RCC 7860 (cell line): ENCODE results near the gene DSN1.
A peak's percentile ranks its signal among the peaks of the same experiment; 100 is the strongest.

Experiments
- DNase-seq: peaks from one replicate; pipeline ENCODE4 v3.0.0-alpha.2; 2015; ENCODE audit warnings: low spot score
- FAIRE-seq: peaks from 2 replicates; lab custom pipeline; 2012; peaks lifted over from hg19 to GRCh38; lab: Jason Lieb, UNC

Gene DSN1

DNA sequence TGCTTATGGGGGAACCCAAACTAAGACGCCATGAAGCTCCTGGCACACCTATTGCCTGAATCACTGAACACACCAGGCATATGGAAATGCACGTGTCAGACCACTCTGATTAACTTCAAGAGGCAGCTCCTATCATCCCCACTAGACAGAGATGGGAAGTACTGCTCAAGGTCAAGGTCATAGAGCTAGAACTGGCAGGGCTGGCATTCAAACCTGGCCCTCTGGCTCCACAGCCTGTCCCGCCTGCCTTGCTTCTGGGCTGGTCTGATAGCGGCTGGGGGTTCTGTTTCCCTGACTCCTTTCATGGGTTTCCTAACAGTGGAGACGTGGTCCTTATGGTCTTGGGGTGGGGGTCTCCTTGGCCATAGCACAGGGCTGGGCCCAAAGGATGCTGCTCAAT, 22.6 kb upstream of the DSN1 start:
- DNase-seq (no peak), FAIRE-seq (no peak)

DNA sequence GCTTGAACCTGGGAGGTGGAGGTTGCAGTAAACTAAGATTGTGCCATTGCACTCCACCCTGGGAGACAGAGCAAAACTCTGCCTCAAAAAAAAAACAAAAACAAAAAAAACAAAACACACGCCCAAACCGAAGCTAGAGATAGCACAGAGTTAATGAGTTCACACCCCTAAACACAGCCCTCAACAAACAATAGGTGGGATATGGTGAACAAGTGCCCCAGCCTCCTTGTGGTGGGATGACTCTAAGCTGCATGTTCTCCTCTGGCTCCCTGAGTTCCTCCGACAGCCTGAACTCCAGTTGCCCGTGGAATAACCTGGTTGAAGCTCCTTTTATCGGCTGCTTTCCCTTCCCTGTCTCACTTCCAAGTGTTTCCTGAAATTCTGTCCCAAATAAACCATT, 22.1 kb upstream of the DSN1 start:
- DNase-seq (no peak), FAIRE-seq (no peak)

DNA sequence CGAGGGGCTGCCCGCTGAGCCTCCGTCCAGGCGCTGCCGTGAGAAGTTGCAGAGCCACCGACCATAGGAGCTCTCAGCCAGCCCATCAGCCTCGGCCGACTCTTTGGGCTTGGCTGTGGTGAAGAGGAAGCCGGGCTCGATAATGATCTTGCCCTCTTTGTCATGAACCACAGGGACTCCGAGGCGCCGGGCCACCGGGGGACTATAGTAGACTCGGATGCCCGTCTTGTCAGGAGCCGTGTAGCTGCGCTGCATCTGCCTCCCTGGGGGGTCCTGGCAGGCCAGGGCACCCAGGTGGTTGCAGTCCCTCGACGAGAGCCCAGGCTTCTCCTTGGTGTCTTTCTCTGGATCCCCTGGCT, 20.5 kb upstream of the DSN1 start:
- DNase-seq (no peak), FAIRE-seq (no peak)

DNA sequence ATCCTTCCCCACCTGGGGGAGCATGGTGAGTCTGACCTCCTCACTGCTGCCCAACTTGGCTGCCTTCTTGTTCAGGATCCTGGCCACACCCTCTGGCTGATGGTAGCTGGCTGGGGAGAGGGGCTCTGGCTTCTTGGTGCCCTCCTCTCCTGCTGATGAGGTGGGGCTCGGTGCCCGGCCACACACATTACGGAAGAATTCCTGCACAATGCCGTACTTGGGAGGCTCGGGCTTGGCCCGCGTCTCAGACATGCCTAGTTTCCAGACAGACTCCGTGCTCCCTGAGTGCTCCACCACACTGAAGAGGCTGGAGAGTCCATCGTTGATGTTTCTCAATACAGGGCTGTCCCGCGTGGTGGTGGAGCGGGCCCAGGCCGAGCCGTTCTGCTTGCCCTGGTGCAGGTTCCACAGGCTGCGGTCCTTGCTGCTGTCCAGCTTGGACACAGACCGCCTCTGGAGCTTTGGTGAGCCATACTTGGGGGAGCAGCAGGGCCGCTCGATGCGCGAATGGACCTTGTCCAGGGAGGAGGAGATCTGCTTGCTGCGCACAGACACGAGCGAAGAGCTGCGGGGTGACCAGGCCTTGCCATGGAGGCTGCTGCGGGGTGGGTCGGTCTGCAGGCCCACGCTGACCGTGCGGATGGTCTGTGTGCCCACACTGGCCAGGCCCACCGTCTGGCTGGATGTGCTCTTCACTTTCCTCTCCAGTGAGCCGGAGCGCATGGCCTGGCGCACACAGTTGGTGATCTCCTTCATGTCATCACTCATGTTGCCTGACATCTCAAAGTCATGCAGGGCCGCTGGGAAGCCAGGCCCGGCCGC, 19.9 kb upstream of the DSN1 start:
- FAIRE-seq (no peak), DNase-seq (no peak)

GRCh38 chr20:36792422-36792821, 18.9 kb upstream of the DSN1 start:
- DNase-seq (peak; percentile 76), FAIRE-seq (peak; percentile 72)

DNA sequence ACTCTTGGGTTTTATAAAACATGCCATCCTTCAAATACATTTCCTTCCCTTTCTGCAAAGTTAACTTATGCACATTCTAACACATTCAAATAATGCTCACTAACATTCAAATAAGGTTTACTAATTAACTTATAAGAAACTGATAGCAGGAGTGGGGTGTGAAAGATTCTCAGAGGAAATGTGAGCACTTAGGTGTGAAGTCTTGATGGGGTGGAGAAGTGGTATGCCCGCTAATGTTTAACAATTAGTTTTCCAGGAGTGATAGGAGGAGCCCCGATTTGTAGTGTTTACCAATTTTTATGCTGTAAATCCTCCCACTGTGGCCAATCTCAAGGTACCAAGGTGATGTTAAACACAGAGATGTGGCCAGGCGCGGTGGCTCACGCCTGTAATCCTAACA, 18.3 kb upstream of the DSN1 start:
- no peak for DNase-seq
- FAIRE-seq: no peak

GRCh38 chr20:36786663-36787062, 13.1 kb upstream of the DSN1 start:
- no peak for DNase-seq
- no peak for FAIRE-seq

GRCh38 chr20:36786246-36786645, 12.7 kb upstream of the DSN1 start:
- FAIRE-seq (no peak), DNase-seq (no peak)

DNA sequence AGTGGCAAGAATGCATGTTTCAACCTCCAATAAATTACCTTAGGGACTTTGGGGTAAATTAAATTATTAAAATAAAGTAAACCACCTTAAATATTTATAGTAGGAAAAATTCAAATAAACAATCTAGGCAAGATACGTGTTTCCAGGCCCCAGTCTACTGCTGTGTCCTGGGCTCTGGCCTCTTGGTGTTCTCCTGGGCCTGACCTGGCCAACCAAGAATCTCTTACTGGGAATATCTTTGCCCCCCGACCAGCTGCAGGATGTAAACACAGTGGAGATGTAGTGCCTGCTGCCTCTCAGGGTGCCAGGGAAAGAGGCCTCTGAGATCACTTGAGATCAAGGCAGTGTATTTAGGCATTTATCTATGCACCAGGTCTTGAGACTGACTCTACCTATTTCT, 11.7 kb upstream of the DSN1 start:
- DNase-seq (no peak), FAIRE-seq (no peak)

DNA sequence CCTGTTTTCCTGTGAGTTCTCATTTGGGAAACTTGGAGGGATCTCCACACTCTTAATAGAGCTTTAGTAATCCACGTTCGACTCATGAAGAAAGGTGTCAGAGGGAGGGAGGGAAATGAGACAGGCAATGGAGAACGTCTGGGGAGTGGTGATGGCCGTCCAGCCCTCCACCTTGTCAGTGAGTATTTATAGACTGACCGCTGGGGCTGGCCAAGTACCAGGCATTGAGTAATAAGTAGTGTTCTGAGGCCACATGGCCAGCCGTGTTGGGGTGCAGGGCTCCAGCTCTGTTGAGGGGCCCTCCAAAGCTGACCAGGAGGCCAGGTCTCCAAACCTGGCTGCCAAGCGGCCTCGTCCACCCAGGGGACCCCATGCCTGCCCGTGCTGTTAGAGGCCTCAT, 11.3 kb upstream of the DSN1 start:
- FAIRE-seq: no peak

DNA sequence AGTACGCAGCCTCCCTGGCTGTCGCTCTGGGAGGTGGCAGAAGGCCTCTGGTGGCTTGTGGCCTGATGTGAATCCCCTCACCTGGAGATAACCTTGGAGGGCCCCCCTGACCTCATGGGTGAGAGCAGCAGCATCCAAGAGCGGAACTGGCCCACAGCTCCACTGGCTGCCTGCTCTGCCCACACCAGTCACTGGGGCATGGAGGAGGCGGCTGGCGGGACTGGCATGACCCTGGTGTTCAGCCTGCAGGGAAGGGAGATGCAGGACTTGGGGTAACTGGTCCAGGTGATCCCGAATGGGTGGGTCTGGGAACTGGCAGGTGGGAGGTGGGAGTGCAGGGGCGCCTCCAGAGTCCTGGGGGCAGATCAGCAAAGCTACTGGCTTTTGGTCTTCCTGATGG, 10.6 kb upstream of the DSN1 start:
- DNase-seq (no peak), FAIRE-seq (no peak)

More for the DNA sequence above, 11.3 kb upstream of the DSN1 start:
- no peak for DNase-seq

- FAIRE-seq (no peak), DNase-seq (no peak)
Measured at GRCh38 chr20:36779656-36780025, 6.1 kb upstream of the DSN1 start.

- FAIRE-seq (no peak), DNase-seq (no peak)
Measured at GRCh38 chr20:36778831-36779655, 5.5 kb upstream of the DSN1 start.

GRCh38 chr20:36777576-36777975, 4.0 kb upstream of the DSN1 start:
- no peak for DNase-seq
- FAIRE-seq: no peak

- DNase-seq (no peak), FAIRE-seq (no peak)
Measured at GRCh38 chr20:36777167-36777566, 3.6 kb upstream of the DSN1 start.

DNA sequence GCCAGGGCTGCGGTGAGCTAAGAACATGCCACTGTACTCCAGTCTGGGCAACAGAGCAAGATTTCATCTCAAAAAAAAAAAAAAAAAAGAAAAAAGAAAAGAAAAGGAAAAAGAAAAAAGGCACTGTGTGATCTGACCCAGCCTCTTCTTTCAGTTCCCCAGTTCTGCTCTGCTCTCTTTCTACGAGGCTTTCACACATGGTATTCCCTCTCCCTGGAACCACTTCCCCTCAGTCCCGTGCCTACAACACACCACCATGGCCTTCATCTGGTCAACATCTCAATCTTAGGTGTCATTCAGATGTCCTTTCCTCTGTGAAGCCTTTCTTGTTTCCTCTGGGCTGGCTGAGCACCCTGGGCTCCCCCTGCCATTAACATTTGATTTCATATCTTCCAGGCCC, 2.3 kb upstream of the DSN1 start:
- no peak for DNase-seq
- FAIRE-seq: no peak

- DNase-seq (no peak), FAIRE-seq (no peak)
Measured at GRCh38 chr20:36775196-36775595, 1.6 kb upstream of the DSN1 start.

GRCh38 chr20:36773107-36773596, 411 bp downstream of the DSN1 start:
- no peak for DNase-seq
- no peak for FAIRE-seq

DNA sequence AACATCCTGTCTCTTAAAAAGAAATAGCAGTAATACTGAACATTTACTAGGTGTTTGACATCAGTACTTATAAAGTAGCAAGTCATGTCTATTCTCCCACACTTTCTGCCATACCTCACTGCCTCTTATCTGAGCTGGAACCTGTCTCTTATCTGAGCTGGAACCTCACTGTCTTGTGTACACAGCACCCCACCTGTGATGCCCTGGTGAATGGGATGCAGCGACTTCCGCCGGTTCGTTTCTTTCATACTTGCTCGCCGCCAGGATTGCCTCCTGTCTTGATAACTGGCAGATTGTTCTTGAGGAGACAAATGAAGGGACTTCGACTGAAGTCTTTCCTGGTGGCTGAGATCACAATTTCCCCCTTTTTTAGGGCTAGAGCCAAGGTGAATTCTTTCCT, 2.9 kb downstream of the DSN1 start:
- DNase-seq (no peak), FAIRE-seq (no peak)

GRCh38 chr20:36768768-36769430, 4.7 kb downstream of the DSN1 start:
- FAIRE-seq: no peak
- no peak for DNase-seq

- DNase-seq (no peak), FAIRE-seq (no peak)
Measured at GRCh38 chr20:36761125-36761524, 12.4 kb downstream of the DSN1 start.

DNA sequence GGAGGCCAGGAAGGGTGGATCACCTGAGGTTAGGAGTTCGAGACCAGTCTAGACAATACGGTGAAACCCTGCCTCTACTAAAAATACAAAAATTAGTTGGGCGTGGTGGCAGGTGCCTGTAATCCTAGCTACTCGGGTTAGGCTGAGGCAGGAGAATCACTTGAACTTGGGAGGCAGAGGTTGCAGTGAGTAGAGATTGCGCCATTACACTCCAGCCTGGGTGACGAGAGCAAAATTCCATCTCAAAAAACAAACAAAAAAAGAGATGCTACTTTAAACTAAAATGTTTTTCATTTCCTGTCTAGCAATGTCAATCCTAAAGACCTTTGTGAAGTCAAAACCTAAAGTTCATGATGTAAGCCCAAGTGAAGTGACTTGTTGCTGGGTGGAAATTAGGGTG, 12.9 kb downstream of the DSN1 start:
- no peak for FAIRE-seq
- DNase-seq: no peak
